Activated gamma-delta T cell treated with anti-CD3 and anti-CD28 coated beads, Interleukin-2, amount 50 U/mL, for 16 hours (primary cell): ENCODE measurements around the gene EXOC5.

Source experiments
- DNase-seq: peaks from one replicate; pipeline ENCODE4 v3.0.0-alpha.2; 2020; ENCODE audit warnings: low read depth

The EXOC5 gene, protein sequence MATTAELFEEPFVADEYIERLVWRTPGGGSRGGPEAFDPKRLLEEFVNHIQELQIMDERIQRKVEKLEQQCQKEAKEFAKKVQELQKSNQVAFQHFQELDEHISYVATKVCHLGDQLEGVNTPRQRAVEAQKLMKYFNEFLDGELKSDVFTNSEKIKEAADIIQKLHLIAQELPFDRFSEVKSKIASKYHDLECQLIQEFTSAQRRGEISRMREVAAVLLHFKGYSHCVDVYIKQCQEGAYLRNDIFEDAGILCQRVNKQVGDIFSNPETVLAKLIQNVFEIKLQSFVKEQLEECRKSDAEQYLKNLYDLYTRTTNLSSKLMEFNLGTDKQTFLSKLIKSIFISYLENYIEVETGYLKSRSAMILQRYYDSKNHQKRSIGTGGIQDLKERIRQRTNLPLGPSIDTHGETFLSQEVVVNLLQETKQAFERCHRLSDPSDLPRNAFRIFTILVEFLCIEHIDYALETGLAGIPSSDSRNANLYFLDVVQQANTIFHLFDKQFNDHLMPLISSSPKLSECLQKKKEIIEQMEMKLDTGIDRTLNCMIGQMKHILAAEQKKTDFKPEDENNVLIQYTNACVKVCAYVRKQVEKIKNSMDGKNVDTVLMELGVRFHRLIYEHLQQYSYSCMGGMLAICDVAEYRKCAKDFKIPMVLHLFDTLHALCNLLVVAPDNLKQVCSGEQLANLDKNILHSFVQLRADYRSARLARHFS

DNA sequence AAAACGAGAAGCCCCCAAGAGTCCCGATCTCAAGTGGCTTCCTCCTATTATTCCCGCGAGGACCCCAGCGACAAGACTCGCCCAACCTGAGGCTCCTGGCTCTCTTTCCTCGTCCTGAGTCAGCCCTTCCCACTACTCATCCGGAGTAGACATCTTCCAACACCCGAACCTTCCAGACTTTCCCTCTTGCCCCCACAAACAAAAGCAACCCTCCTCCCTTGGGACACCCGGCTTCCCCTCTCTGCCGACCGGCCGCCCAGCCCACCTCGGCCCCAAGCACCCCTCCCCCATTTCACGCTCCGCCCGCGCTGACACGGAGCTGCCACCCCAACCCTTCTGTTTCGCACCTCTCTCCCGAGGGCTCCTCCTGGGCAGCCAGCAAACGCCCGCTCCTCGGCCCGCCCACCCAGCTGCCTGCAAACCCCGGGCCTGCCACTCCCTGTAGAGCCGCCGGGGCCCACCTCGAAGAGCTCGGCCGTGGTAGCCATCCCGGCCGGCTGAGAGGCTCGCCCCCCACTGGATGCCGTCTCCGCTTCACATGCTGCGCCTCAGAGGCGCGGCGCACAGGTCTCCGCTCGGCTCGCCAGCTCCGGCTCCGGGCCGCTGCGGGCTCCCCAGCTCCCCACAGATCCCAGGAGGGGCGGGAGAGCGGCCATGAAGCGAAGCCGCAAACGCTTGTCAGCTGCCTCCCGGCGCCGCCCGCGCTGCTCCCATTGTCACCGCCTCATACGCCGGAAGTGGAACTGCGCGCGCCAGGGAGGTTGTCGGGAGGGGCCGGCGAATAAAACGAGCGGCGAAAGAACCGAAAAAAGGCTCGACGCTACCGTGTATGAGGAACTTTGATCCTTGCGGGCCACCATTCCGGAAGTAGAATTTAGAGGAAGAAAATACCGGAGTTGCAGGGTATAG, at the start of gene EXOC5, which contains the start of gene AP5M1:
TSS of gene EXOC5 (minus strand) at position 745 of the 909 bp plus-strand sequence. CDS start at position 488, 257 bp downstream.
TSS of gene AP5M1 (plus strand) at position 811 of the 909 bp plus-strand sequence. CDS start 344 bp downstream, outside the sequence.
- DNase-seq: peak; percentile 84

DNA sequence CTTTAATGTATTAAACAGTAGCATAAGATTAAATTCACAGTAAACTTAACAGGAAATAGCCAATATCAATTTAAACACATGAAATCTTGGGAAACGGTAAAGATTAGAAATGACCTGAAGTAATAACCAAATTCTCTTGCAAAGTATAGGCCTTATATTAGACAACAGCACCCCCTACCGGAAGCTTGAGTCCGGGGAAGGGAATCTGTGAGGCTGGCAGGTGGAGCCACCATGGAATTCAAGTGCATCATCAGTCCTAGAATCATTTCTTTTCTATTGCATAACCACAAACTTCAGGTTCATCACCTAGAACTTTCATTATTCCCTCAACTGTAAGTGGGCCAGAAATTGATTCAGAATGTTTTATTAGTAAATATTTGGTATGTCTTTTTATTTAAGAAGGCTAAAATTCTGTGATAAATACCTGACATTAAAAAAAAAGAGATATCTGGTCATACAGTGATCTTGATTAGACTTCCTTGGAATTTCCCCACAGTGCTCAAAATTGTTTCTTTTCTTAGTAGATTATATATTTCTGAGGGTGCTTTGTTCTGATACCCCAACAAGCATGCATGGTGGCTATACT, 48.6 kb upstream of the EXOC5 start:
- peak; percentile 62 for DNase-seq

DNA sequence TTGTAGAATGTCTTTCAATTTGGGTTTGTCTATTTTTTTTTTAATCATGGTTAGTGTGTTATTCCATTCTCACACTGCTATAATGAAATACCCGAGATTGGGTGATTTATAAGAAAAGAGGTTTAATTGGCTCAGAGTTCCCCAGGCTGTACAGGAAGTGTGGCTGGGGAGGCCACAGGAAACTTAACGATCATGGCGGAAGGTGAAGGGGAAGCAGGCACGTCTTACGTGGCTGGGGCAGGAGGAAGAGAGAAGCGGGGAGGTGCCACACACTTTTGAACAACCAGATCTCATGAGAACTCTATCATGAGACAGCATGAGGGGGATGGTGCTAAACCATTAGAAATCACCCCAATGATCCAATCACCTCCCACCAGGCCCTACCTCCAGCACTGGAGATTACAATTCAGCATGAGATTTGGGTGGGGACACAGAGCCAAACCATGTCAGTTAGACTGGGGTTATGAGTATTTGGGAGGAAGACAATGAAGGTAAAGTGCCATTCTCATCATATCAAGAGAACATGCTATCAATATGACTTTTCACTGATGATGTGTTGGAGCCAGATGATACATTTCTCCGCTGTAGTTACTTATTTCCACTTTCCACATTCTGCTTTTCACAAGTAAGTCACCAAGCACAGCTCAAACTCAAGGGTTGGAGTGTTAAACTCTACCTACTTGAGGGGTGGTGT, 45.8 kb upstream of the EXOC5 start:
- DNase-seq: no peak

DNA sequence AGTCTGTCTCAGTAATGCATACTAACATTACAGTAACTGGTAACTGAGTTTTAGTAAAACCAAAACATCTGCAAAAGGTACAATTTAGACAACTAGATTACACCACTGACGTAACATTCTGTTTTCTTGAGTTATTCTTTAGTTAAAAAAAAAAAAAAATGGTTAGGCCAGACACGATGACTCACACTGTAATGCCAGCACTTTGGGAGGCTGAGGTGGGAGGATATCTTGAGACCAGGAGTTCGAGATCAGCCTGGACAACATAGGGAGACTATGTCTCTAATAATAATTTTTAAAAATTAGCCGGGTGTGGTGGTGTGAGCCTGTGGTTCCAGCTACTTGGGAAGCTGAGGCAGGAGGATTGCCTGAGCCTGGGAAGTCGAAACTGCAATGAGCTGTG, 34.2 kb upstream of the EXOC5 start:
- no peak for DNase-seq

DNA sequence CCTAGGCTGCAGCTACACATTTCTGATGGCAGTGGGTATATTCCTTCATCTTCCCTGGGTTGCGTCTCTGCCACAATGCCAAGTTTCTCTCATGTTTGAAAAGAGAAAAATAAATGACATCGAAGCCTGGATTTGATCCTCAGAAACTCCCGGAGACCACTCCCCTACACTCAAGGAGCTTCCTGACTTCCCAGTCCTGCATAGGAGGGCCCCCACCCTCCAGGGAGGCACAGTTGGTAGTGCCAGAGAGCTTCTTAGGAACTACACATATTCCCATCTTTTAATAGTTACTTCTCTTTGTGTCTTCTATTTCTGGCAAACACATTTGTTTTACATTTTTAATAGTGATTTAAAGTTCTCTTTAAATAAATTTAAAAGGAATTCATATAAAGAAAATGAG, 30.8 kb upstream of the EXOC5 start:
- no peak for DNase-seq

DNA sequence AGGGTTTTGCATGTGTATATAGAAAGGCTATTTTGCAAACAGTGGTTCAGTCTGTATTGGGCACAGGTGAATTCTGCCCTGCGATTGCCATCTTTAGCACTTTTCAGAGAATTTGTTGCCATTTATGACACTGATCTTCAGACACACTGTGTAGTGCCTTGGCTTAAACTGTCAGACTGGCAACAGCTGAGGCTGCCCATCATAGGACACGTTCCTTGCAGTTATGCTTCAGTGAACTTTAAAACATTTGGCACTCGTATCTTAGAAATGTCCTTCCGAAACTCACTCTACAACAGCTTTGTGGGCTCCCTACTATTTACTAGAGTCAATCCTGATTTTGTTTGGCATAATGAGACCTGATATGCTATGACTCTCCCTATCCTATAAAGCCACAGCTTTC, 29.1 kb upstream of the EXOC5 start:
- DNase-seq: no peak

DNA sequence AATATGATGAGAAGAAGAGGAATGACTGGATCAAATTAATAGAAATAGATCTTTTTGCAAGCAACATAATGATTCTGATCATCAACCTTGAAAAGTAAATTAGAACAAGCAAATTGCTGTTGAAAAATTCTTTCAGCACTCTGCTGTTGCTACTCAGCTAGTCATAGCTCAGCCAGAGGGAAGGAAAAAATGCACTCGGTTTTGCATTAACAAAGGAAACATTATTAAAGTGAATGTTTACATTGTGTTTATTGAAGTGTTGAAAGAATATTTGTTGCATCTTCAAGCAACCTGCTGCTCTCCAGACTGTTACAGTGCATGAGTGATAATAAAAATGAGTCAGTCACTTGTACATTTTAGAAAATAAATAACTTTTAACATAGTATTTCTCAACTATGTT, 26.5 kb upstream of the EXOC5 start:
- no peak for DNase-seq

DNA sequence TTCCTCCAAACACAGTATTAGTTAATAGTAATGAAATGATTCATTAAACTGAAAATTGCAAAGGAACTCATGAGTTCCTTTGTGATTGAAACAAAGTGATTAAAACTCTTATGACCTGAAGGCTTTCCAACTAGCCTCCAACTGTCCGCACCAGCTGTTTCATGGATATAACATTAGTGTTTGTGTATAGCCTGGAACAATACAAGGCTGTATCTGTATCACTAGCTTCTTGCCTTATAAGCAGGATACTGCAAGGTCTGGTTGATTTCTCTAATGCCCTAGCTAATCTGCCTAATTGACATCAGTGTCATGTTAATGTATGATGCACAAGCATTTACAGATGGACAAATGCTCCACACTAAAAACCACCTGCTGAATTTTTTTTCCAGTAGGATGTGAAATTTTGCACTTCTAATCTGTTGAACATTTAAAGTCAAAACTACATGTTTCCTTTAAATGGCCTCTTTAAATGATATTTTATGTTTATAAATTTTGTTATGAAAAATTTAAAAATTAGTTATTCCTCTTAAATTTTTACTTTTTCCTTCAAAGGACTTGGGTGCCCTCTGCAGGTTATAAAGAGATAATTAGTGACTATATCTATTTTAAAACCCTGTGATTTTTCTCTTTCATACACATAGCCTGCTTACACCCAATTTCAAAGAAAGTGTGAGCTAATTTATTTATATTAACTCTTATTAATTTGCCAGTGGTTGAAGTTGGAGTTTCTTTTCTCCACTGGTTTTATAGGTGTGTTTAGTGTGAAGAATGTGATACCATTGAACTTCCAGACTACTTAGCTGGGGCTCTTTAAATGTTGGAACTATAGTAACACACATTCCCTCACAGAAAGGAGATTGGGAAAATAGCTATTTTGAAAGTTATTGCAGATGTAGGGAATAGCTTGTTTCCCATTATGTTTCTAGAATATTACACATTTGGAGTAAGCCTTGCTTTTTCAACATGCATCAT, 25.4 kb upstream of the EXOC5 start:
- DNase-seq: no peak

DNA sequence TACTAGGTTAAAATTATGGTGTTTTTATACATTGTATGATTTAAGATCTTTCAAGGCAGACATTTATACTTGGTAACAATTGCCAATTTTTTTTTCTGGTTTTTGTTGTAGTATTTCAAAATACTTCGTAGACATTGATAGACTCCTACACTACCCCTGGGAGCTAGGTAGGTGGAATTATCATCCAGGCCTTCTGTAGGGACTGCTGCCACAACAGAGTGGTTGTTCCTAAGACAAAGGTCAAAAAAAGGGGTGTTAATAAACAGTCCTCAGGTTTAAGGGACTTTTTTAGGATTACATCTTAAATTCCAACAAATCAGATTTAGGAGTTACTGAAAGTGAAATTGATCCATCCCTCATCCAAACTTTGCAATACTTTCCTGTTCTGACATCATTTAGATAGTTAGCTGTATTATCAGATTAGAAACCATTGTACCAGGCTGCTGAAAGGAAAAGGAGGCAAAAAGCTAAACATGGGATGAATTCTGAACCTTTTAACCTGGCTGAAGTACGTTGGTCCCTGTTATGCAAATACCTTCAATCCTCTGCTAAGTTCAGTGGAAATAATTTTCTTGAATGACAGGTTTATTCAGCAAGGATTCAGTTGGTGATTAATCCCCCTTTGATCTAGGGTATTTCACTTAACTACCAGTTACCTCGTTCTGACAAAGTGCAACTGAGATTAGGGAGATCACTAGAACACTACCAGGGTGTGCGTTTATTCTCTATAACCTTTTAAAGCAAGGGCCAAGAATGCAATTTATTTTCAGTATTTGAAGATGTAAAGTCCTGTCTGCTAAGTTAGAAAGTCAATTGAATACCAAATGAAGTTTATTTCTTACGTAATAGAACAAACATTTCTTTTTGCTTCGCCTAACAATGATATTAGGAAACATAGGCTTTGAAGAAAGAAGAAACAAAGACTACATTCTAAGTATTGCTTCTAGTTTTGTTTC, 23.3 kb upstream of the EXOC5 start:
- no peak for DNase-seq

DNA sequence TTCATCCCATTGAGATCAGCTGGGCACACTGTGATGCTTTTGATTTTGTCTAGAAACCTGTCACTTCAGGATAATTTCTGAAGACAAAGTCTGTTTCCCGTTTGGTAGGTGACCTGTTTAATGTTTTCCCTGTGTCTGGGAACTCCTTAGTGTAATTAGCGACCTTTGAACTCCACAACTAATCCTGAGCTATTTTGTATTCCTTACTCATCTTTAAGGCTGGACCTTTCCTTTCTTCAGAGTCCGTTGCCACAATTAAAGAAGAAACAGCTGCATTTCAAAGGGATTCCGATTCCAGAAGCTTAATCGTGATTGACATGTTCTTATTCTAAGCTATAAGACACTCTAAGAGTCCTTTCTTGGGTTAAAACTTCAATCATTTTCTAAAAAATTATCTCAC, 22.0 kb upstream of the EXOC5 start:
- no peak for DNase-seq

DNA sequence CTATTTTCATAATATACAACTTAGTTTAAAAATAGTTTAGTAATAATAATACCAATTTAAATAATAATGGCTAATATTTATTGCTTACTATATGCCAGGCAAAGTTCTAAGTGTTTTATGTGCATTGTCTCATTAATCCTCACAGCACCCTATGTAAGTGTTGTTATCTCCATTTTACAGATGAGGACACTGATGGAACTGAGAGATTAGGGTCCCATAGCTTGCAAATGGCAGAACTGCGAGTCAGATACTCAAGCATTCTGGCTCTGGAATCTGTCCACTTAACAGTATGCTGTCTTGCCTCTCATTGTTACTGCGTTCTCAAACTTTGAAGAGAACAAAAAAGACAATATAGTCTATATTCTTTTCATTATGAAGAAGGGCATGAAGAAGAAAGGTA, 19.0 kb upstream of the EXOC5 start:
- DNase-seq: no peak

DNA sequence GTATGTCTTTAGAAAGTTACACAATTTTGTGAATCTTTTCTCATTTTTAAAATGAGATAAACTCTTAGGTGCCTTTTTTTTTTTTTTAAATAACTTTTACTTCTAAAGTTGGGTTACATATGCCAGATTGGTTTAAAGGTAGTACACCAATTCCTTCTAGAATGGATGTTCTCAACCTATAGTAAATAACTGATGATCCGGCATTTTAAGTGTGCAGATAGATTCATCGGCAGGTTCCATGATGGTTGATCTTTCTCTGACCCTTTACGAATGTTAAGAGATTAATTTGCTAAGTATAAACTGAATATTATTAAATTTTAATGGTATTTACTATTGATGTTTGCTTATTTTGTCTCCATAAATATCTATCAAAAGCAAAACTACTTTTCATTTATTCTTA, 8.4 kb upstream of the EXOC5 start:
- DNase-seq: no peak

DNA sequence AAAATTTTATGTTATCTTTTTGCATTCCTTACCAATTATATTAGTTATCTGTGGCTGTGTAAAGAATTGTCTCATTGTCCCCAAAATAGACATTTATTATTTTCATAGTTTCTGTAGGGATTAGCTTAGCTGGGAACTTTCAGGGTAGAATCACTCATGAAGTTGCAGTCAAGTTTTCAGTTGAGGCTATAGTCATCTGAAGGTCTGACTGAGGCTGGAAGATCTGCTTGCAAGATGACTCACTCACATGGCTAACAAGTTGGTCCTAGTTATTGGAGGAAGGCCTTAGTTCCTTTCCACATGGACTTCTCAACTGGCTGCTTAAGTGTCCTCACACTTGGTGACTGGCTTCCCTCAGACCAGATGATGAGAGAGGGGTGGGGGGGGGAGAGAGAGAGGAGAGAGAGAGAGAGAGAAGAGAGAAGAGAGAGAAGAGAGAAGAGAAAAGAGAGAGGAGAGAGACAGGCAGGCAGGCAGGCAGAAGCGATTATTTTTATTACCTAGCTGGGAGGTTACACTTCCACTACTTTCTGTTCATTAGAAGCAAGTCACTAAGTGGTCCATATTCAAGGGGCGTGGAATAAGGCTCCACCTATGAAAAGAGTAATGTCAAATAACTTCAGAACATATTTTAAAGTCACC, 6.4 kb upstream of the EXOC5 start:
- DNase-seq: no peak

DNA sequence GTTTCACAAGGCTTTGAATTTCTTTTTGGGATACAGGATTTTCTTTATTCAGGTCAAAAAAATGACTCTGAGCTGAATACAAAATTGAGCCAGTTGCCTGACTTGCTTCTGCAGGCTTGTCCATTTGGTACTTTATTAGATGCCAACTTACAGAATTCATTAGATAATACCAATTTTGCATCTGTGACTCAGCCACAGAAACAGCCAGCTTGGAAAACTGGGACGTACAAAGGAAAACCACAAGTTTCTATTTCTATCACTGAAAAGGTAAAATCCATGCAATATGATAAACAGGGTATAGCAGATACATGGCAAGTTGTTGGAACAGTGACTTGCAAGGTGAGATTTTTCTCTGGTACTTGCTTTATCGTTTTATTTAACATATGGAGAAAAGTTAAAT, 5.8 kb upstream of the EXOC5 start:
- no peak for DNase-seq

DNA sequence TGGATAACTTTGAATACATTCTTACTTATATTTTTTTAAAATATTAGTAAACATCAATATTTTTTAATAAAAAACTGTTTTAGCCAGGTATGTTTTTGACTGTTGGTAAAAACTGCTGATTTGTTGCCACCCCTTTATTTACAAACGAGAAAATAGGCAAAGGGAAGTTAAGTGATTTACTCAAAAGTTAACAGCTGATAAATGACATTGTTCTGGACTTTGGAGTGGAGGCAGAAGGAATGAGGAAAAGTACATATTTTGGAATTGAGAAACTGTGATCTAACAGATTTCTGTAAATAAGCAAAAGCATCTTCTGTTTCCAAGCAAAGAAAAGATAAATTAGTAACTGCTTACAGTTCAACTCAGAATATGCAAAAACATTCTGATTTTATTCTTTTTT, 4.5 kb upstream of the EXOC5 start:
- DNase-seq: no peak

DNA sequence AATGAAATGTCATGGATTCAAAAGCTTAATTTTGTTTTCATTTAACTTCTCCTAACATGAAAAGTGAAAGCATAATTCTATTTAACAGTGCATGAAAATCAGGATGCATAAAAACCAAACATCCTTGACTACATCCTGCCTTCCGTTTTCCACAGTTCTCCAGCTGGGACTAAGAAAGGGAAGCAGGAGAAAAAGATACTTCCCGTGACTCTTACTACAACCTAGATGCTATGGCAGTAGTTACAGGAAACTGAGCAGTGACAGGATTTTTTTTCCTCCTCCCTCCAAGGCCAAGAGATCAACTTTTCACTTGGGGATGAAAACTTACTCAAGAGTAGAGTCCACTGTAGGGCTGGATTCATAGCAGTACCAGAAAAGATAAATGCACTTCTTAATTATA, 2.6 kb downstream of the EXOC5 start:
- no peak for DNase-seq

DNA sequence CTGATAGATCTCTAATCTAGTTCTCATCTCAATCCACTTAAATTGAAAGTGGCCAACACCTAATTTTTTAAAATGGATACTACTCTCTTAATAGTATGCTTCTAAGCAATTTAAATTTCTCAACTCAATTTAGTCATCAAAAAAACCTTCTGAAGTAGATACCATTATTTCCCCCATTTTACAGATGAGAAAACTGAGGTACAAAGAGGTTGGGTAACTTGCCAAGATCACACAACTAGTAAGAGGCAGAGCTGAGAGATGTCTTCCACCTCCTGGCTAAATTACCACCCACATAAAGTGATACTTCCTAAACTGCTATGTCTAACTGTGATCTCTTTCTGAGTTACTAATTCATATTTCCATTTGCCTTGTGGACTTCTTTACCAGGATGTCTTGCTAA, 6.6 kb downstream of the EXOC5 start:
- DNase-seq: no peak

DNA sequence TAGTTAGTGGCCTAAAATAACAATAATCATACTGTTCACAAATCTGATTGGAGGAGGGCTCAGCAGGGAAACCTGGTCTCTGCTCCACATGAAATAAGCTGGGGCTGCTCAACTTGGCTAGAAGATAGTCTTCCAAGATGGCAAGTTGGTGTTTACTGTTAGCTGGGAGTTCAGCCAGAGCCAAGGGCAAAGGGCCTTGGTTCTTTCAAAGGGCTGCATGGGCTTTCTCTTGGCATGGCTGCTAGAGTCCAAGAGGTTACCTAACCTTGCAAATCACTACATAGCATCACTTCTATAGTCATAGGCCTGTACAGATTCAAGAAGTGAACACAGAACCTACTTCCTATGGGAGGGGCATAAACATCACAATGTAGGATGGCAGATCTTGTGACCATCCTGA, 7.1 kb downstream of the EXOC5 start:
- DNase-seq: no peak

DNA sequence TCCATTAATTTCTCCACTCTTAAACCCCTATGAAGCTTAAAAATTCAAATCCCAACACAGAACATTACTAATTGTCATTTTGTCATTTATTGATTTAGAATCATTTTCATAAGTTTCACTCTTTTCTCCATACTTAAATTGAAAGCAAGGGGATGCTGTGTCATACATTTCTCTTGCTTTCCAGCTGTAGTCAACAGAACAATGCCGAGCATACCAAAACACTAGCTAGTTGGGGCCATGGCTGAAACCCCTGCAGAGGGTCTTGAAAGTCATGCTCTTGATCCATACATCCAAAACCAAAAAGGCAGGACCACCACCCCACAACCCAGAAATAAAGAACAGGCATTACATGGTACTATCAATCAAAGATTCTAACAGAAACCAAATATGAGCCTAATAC, 9.0 kb downstream of the EXOC5 start:
- DNase-seq: no peak
